ENCODE data around the gene NRTN. TPM values are rescaled to one million over a fixed set of nuclear protein-coding genes. Genes with fewer than 3 reads are reported as not detected.

The NRTN gene, protein sequence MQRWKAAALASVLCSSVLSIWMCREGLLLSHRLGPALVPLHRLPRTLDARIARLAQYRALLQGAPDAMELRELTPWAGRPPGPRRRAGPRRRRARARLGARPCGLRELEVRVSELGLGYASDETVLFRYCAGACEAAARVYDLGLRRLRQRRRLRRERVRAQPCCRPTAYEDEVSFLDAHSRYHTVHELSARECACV
- 0.09 TPM in 1 of 2 replicates, not detected in the other for total RNA-seq

DNA sequence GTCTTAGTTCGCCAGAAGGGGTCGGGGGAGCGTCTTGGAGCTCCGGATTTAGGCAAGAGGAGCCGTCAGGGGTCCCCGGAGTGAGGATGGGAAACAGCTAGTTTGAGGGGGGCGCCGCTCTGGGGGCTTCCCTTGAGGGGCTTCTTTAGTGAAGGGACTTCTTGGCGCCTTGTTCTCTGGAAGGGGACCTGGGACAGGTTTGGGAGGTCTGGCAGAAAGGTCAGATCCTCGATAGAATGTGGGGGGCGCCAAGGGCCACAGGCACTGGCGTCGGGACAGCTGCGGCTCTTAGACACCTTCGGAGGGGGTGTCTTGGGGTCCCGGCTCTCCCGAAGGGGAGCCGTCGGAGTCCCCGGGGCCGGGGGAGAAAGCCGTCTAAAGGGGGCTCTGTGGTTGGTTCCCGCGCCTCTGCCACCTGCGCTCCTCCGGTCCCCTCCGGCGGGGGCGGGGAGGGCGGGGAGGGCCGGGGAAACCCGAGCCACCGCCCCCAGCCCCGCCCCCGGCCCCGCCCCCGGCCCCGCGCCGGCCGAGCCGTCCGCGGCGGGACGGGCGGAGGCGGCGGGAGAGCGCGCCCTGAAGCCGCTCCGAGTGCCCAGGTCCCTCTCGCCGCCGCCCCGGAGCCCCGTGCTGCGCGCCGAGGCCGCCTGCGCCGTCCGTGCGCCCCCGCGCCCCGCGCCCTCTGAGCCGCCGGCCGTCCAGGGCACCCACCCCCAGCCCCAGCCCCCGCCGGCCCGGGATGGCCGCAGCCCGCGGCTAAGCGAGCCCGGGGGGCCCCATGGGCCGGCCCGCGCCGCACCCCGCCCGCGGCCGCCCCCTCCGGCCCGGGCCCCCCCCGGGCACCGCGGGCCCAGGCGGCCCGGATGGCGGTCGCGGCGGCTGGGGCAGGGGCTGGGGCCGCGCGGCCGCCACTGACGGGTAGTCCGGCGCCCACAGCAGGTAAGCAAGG is at the start of gene NRTN:
NRTN (plus strand) TSS at position 552 of the 946 bp plus-strand sequence. CDS start 19,099 bp downstream, outside the sequence.

DNA sequence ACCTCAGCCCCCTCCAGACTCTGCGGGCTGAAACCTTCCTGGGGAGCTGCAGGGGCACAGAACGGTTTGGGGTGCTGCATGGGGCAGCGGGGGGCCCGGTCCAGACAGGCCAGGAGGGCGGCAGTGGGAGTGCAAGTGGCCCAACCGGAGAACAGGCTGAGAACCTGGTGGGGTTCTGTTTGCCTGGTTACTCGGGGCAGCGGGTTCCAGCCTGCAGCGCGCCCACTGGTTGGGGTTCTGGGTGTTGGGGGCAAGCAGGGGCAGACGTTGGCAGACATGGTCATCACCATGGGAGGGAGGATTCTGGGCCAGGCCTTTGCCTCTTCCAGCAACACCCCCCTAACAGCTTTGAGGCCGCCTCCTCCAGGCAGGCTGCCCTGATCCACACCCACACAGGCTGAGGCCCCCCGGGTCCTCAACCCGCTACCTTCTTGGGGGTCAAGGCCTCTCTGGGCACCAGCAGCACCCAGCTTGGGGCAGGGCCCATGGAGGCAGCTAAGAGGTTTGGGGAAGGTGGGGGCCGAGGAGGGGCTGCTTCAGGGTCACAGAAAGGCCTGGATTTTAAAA is 20.2 kb upstream of the NRTN start, which contains the start of gene PRR22:
PRR22 (minus strand) TSS at position 166 of the 567 bp plus-strand sequence; CDS start at position 80, 86 bp downstream.

DNA sequence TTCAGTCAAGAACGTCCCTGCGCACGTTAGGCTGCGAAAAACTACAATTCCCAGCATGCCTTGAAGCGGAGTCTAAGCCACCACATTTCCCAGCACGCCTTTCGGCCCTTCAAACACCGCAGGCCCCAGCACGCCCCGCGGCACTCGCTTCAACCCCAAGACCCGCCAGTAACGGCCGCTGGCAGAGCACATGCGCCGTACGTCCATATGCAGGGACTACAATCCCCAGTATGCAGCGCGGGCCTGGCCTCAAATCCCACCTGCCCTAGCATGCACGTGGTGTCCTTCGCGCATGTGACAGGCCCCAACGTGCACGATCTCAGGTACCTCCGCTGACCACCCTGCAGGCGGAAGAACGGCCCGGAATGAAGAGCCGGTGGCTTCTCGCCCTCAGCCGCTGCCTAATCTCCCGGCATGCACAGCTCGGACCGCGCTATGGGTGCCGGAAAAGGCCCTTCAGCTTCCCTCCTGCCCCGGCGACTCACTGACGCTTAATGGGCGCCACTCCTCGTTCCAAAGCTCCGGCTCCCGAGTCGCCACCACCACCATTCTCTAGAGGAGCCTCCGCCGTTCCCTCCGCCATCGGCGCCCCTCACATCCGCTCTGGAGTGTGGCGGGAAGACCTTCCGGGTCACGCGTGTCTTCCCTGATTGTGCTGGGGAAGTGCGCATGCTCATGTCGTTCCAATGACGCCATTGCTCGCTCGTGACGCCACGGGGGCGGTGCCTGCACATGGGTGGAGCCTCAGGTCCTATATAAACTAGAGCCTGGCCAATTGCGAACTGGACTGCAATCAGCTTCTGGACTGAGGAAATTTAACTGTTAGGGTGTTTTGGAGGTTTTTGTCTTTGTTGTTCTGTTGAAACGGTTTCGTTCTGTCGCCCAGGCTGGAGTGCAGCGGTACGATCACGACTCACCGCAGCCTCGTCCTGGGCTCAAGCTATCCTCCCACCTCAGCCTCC is 14.0 kb upstream of the NRTN start, which contains the start of gene DUS3L:
DUS3L (minus strand) TSS at position 605 of the 962 bp plus-strand sequence; CDS start at position 583, 22 bp downstream.

DNA sequence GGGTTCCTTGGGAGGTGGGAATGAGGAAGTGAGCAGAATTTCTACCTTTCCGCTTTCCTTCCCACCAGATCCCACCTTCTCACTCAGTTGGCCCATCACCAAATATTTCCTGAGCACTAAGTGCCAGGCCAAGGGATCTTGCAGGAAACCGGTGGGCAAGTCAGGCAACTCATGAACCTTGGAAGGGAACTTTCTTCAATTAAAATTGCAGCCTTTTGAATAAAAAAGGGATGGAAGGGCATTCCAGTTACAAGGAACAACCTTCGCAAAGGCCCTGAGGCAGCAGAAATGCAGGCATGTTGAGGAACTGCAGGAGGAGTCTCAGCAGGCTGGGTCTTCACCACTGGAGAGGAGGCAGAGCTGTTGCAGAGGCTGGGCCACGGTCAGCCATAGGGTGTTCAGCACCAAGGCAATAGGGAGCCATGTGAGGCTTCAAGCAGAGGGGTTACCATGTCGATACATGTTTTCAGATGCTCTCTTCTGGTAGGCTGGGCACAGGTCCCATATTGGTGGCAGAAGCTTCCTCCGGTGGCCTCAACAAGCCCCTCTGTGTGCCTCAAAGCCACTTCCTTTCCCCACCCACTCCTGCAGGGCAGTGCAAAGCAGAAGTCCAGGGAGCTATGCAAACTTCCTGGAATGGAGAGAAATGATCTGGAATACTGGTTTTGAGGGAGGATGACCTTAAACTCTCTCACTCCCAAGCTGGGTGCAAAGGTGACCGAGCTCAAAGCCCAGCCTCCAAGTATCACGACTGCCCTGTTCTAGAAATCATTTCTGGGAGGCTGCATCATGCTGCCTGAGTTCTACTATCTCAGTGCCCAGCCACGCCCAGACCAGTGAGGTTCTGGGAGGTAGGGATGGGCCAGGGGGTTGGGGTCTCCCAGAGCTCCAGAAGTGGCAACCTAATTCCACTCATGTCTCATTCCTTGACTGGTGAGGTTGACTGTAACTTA is 34.5 kb downstream of the NRTN start, which contains the start of gene FUT6:
FUT6 (minus strand) TSS at position 638 of the 953 bp plus-strand sequence. CDS start 7,135 bp downstream, outside the sequence.

DNA sequence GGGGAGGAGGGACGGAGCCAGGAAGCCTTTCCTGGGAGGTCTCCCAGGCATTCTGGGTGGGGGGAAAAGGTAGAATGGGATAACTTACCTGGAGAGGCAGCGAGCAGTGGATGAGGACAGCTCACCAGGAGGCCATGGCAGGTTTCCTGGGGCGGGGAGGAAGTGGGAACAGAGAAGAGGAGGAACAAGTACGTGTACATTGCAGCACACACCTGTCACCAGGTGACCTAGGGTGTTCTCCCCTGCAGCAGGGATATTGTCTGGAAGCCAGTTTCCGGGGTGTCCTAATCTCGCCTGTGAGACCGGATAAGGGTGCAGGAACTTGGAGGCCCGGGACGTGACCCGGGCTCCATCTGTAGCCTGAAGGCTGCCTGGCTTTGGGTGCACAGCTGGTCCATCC is 46.4 kb downstream of the NRTN start, which contains the start of gene FUT3:
FUT3 (minus strand) TSS at position 148 of the 400 bp plus-strand sequence.

Other genes with a start within 250 kb of the NRTN start
- gene TINCR, start 237.1 kb upstream of the NRTN start, total RNA-seq: under 0.01 and 0.09 TPM in 2 replicates
- gene SAFB2, start 182.3 kb upstream of the NRTN start, total RNA-seq: 31.3 and 42.9 TPM in 2 replicates
- 54.3 and 61.3 TPM in 2 replicates for gene SAFB, start 182.0 kb upstream of the NRTN start, total RNA-seq
- gene MICOS13, start 124.6 kb upstream of the NRTN start, total RNA-seq: 63.3 and 70.9 TPM in 2 replicates
- gene HSD11B1L, start 124.0 kb upstream of the NRTN start, total RNA-seq: 5.3 and 8.4 TPM in 2 replicates
- 815 and 826 TPM in 2 replicates for gene RPL36, start 114.8 kb upstream of the NRTN start, total RNA-seq
- 69.6 and 119 TPM in 2 replicates for gene LONP1, start 84.9 kb upstream of the NRTN start, total RNA-seq
- not detected in 2 replicates for gene CATSPERD, start 84.4 kb upstream of the NRTN start, total RNA-seq
- 0.19 and 0.27 TPM in 2 replicates for gene PRR22, start 20.3 kb upstream of the NRTN start, total RNA-seq
- gene DUS3L, start 13.9 kb upstream of the NRTN start, total RNA-seq: 25.2 and 33.4 TPM in 2 replicates
- not detected in 2 replicates for gene FUT6, start 34.6 kb downstream of the NRTN start, total RNA-seq
- gene FUT3, start 46.4 kb downstream of the NRTN start, total RNA-seq: not detected in 2 replicates
- not detected in 2 replicates for gene FUT5, start 65.5 kb downstream of the NRTN start, total RNA-seq
- gene NDUFA11, start 98.7 kb downstream of the NRTN start, total RNA-seq: 235 and 266 TPM in 2 replicates
- gene VMAC, start 99.8 kb downstream of the NRTN start, total RNA-seq: 3.2 and 4.8 TPM in 2 replicates
- gene CAPS, start 109.2 kb downstream of the NRTN start, total RNA-seq: 1.3 and 3.5 TPM in 2 replicates
- 34.7 and 38.7 TPM in 2 replicates for gene RANBP3, start 173.1 kb downstream of the NRTN start, total RNA-seq

All from endothelial cell of coronary artery (primary cell).